ENCODE results near the gene ZNF524. TPM values are rescaled to one million over a fixed set of nuclear protein-coding genes. Genes with fewer than 3 reads are reported as not detected.
"Not testable (repeated sequence)": the region's sequence is repeated elsewhere in the genome, so short reads cannot be mapped to it uniquely, and the experiment has no call there.

The ZNF524 gene
- total RNA-seq, 2 experiments from 2014 or later: 21.9 to 25.2 TPM

DNA sequence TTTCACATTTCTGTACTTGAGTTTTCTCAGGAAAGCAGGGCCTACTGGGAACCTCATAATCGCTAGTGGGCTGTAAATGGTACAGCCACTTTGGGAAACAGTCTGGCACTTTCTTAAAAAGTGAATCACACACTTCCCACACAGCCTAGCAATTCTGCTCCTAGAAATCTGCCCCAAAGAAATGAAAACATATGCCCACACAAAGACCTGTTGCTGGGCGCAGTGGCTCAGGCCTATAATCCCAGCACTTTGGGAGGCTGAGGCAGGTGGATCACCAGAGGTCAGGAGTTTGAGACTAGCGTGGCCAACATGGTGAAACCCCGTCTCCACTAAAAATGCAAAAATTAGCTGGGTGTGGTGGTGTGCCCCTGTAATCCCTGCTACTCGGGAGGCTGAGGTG lies 30.6 kb upstream of the ZNF524 start:
- H3K9me3 Mint-ChIP-seq (ENCODE audit: insufficient read depth); CTCF ChIA-PET; H3K4me3 Mint-ChIP-seq; H3K27ac Mint-ChIP-seq; H3K27me3 Mint-ChIP-seq (ENCODE audit: low read depth); DNase-seq; POLR2A ChIA-PET; H3K36me3 Mint-ChIP-seq (ENCODE audit: low read depth); H3K4me1 Mint-ChIP-seq (ENCODE audit: low read depth); ATAC-seq: not testable (repeated sequence)

- CTCF ChIA-PET: interaction anchor here (1.8 kb wide), 1 partner anchor 70 kb away, joined by 9 read pairs; no protein-coding TSS in a partner anchor
- H3K4me1 Mint-ChIP-seq (ENCODE audit: low read depth); H3K27me3 Mint-ChIP-seq (ENCODE audit: low read depth); POLR2A ChIA-PET; H3K27ac Mint-ChIP-seq; H3K4me3 Mint-ChIP-seq; ATAC-seq; H3K9me3 Mint-ChIP-seq (ENCODE audit: insufficient read depth); DNase-seq: not testable (repeated sequence)
- peaks cover 11% of the 10 kb centered on the region for H3K36me3 Mint-ChIP-seq (ENCODE audit: low read depth)
Measured at GRCh38 chr19:55573929-55574328, 26.2 kb upstream of the ZNF524 start.

DNA sequence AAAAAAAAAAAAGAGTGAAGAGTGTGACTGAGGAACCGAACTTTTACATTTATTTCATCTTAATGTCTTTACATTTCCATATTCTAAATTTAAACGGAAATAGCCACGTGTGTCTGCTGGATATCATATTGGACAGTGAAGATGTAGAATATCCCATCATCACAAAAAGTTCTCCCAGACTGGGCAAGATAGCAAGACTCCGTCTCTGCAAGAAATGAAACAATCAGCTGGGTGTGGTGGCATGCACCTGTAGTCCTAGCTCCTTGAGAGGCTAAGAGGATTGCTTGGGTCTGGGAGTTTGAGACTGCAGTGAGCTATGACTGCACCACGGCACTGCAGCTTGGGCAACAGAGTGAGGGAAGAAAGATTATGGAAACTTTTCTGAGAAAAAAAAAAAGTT lies 23.3 kb upstream of the ZNF524 start:
- Mint-ChIP-seq H3K9me3 (ENCODE audit: insufficient read depth) (no peaks in the 10 kb centered on the region), H3K27ac (no peak overlapping the region), H3K4me1 (ENCODE audit: low read depth) (peaks cover 16% of the 10 kb centered on the region), H3K36me3 (ENCODE audit: low read depth) (peaks cover 14% of the 10 kb centered on the region), H3K27me3 (ENCODE audit: low read depth) (no peaks in the 10 kb centered on the region), H3K4me3 (no peak overlapping the region)
- CTCF ChIA-PET: interaction anchor here (0.7 kb wide), 1 partner anchor 56 kb away, joined by 3 read pairs; no protein-coding TSS in a partner anchor
- ATAC-seq: no peak
- POLR2A ChIA-PET: interaction anchor here (0.6 to 0.9 kb wide), 2 partner anchors 22 to 1437 kb away, joined by 3 to 4 read pairs; partner anchors contain the start of gene FIZ1
- no peak for DNase-seq

GRCh38 chr19:55578031-55578760 lies 21.9 kb upstream of the ZNF524 start:
- no peak for ATAC-seq
- CTCF ChIA-PET: no interaction called here

GRCh38 chr19:55578761-55579747 lies 21.0 kb upstream of the ZNF524 start:
- Mint-ChIP-seq H3K27me3 (ENCODE audit: low read depth) (no peaks in the 10 kb centered on the region), H3K9me3 (ENCODE audit: insufficient read depth) (no peaks in the 10 kb centered on the region), H3K4me3 (peak overlapping the region; percentile 76), H3K27ac (peak overlapping the region; percentile 91), H3K36me3 (ENCODE audit: low read depth) (peaks cover 14% of the 10 kb centered on the region), H3K4me1 (ENCODE audit: low read depth) (peaks cover 20% of the 10 kb centered on the region)
- ChIA-PET CTCF (no interaction called here), POLR2A (no interaction called here)
- ATAC-seq (no peak), DNase-seq (no peak)

More at GRCh38 chr19:55578031-55578760, 21.9 kb upstream of the ZNF524 start:
- peaks cover 20% of the 10 kb centered on the region for H3K4me1 Mint-ChIP-seq (ENCODE audit: low read depth)
- no peak overlapping the region for H3K27ac Mint-ChIP-seq
- POLR2A ChIA-PET: no interaction called here
- H3K9me3 Mint-ChIP-seq (ENCODE audit: insufficient read depth): no peaks in the 10 kb centered on the region
- no peak for DNase-seq
- peaks cover 14% of the 10 kb centered on the region for H3K36me3 Mint-ChIP-seq (ENCODE audit: low read depth)
- H3K4me3 Mint-ChIP-seq: no peak overlapping the region
- no peaks in the 10 kb centered on the region for H3K27me3 Mint-ChIP-seq (ENCODE audit: low read depth)

GRCh38 chr19:55579766-55580621 lies 20.1 kb upstream of the ZNF524 start:
- DNase-seq: no peak
- POLR2A ChIA-PET: interaction anchor here (2.0 kb wide), 1 partner anchor 19 kb away, joined by 9 read pairs; the partner anchor contains the start of gene FIZ1
- Mint-ChIP-seq H3K36me3 (ENCODE audit: low read depth) (peaks cover 14% of the 10 kb centered on the region), H3K4me1 (ENCODE audit: low read depth) (peaks cover 20% of the 10 kb centered on the region), H3K9me3 (ENCODE audit: insufficient read depth) (no peaks in the 10 kb centered on the region), H3K4me3 (peak overlapping the region; percentile 76), H3K27ac (peak overlapping the region; percentile 91), H3K27me3 (ENCODE audit: low read depth) (peaks cover 3% of the 10 kb centered on the region)
- CTCF ChIA-PET: no interaction called here
- peak; percentile 45 for ATAC-seq

- peak within 1 kb of the TSS; percentile 91 for H3K27ac Mint-ChIP-seq
- ChIA-PET CTCF (interaction anchor here (2.0 kb wide), 1 partner anchor 53 kb away, joined by 9 read pairs; no protein-coding TSS in a partner anchor), POLR2A (interaction anchor here (0.7 to 2.0 kb wide), 4 partner anchors 19 to 54 kb away, joined by 3 to 9 read pairs (median 4); partner anchors contain the start of gene FIZ1)
- H3K4me3 Mint-ChIP-seq: peak within 1 kb of the TSS; percentile 76
- H3K9me3 Mint-ChIP-seq (ENCODE audit: insufficient read depth): no peaks in the 10 kb centered on the region
- peaks cover 9% of the 10 kb centered on the region for H3K27me3 Mint-ChIP-seq (ENCODE audit: low read depth)
- peaks cover 25% of the 10 kb centered on the region for H3K4me1 Mint-ChIP-seq (ENCODE audit: low read depth)
- DNase-seq (peak; percentile 79), ATAC-seq (peak; percentile 69)
- peaks cover 14% of the 10 kb centered on the region for H3K36me3 Mint-ChIP-seq (ENCODE audit: low read depth)
Measured at GRCh38 chr19:55580628-55581144, 19.4 kb upstream of the ZNF524 start, which contains the start of gene ZNF579. Gene ZNF579, minus strand, starts transcription at chr19:55580848. Its CDS starts 1,209 bp downstream, at chr19:55579639.

DNA sequence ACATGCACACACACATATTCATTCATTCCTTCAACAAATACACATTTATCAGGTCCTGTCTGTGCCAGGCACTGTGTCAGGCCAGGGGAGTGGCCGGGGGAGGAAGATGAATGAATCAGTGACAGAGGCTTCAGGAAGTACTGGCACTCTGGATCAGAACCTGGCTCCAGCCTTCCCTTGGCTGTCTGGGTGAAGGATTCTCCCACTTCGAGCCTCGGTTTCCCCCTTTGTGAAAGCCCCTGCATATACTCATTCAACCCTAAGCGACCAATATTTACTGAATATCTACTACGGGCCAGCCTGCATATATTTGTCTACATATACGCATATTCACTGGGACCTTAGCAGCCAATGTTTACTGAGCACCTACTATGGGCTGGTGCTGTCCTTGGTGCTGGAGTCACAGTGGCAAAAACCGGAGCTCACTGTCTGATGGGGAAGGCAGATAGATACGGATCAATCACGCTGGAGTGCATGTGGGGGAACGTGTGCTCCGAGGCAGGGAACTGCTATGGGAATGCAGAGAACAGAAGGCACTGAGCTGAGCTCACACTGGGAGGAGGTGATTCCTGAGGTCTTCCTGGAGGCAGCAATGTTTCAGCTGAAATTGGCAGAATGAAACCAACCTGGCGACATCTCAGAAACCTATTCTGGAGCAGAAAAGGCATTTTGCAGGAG lies 18.8 kb upstream of the ZNF524 start:
- Mint-ChIP-seq H3K4me3 (peak overlapping the region; percentile 76), H3K27ac (peak overlapping the region; percentile 77), H3K36me3 (ENCODE audit: low read depth) (peaks cover 14% of the 10 kb centered on the region), H3K9me3 (ENCODE audit: insufficient read depth) (no peaks in the 10 kb centered on the region), H3K4me1 (ENCODE audit: low read depth) (peaks cover 30% of the 10 kb centered on the region), H3K27me3 (ENCODE audit: low read depth) (peaks cover 14% of the 10 kb centered on the region)
- ATAC-seq (no peak), DNase-seq (peak; percentile 53)
- CTCF ChIA-PET: interaction anchor here (2.0 kb wide), 1 partner anchor 52 kb away, joined by 9 read pairs; no protein-coding TSS in a partner anchor
- POLR2A ChIA-PET: interaction anchor here (0.7 to 2.0 kb wide), 4 partner anchors 18 to 53 kb away, joined by 3 to 9 read pairs (median 4); partner anchors contain the start of gene FIZ1

DNA sequence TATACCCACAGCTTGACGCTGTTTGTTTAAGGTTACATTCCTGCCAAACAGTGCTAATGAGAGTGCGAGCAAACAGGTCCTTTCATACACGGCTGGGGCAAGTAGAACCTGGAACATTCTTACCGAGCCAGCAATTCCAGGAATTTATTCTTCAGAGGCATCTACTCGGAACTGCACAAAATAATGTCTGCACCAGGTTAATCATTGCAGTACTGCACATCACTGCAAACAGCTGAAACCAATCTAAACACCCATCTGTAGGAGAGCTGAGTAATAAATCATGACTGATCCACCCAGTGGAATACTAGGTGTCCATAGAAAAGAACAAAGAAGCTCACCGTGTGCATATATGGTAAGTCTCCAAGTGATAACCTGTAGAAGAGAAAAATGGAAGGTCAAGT lies 18.3 kb upstream of the ZNF524 start:
- H3K9me3 Mint-ChIP-seq (ENCODE audit: insufficient read depth): no peaks in the 10 kb centered on the region
- peaks cover 33% of the 10 kb centered on the region for H3K4me1 Mint-ChIP-seq (ENCODE audit: low read depth)
- POLR2A ChIA-PET: interaction anchor here (1.0 to 2.0 kb wide), 3 partner anchors 17 to 53 kb away, joined by 3 to 9 read pairs (median 3); partner anchors contain the start of gene FIZ1
- no peak overlapping the region for H3K27ac Mint-ChIP-seq
- peaks cover 12% of the 10 kb centered on the region for H3K36me3 Mint-ChIP-seq (ENCODE audit: low read depth)
- no peak for DNase-seq
- H3K27me3 Mint-ChIP-seq (ENCODE audit: low read depth): peaks cover 16% of the 10 kb centered on the region
- ATAC-seq: no peak
- no peak overlapping the region for H3K4me3 Mint-ChIP-seq
- CTCF ChIA-PET: interaction anchor here (2.0 kb wide), 2 partner anchors 49 to 52 kb away, joined by 6 to 9 read pairs; no protein-coding TSS in a partner anchor

GRCh38 chr19:55582284-55582683 lies 17.8 kb upstream of the ZNF524 start:
- not testable (repeated sequence) for ATAC-seq; H3K9me3 Mint-ChIP-seq (ENCODE audit: insufficient read depth); H3K4me3 Mint-ChIP-seq; H3K27ac Mint-ChIP-seq; H3K36me3 Mint-ChIP-seq (ENCODE audit: low read depth); DNase-seq
- Mint-ChIP-seq H3K4me1 (ENCODE audit: low read depth) (peaks cover 38% of the 10 kb centered on the region), H3K27me3 (ENCODE audit: low read depth) (peaks cover 19% of the 10 kb centered on the region)
- POLR2A ChIA-PET: interaction anchor here (2.0 kb wide), 1 partner anchor 17 kb away, joined by 9 read pairs; the partner anchor contains the start of gene FIZ1
- CTCF ChIA-PET: interaction anchor here (2.0 kb wide), 2 partner anchors 49 to 51 kb away, joined by 6 to 9 read pairs; no protein-coding TSS in a partner anchor

All from activated CD8-positive, alpha-beta T cell treated with anti-CD3 and anti-CD28 coated beads, Interleukin-2, amount 10 ng/mL, durations not matched to agents 7 days and 5 days (primary cell).